Activated B cell treated with CpG ODN at 0.5 μM for 24 hours (primary cell): Measurements from ENCODE around the gene C19orf25. TPM values are rescaled to one million over a fixed set of nuclear protein-coding genes. Genes with fewer than 3 reads are reported as not detected.

Experiments used
- ATAC-seq: fragments of 200-7000 bp; cut with Tn5 transposase; one replicate; pipeline ENCODE4 v1.10.0; 2021; ENCODE audit warnings: low read depth, mild to moderate bottlenecking, moderate library complexity
- CTCF ChIA-PET: fragments of 350-600 bp; sonication (Branson Sonifier 250); formaldehyde crosslinking; loops from one replicate; lab custom pipeline; 2021; ENCODE audit warnings: antibody characterized with exemption; lab: Charles Lee
- POLR2A ChIA-PET: fragments of 350-600 bp; sonication (Branson Sonifier 250); formaldehyde crosslinking; loops from one replicate; lab custom pipeline; 2021; ENCODE audit warnings: antibody characterized with exemption; lab: Charles Lee
- DNase-seq: peaks from one replicate; pipeline ENCODE4 v3.0.0; 2022
- H3K27ac Mint-ChIP-seq: one replicate; pipeline ENCODE4 v1.8.0; 2020; ENCODE audit warnings: mixed read lengths
- H3K27me3 Mint-ChIP-seq: one replicate; pipeline ENCODE4 v1.8.0; 2021; ENCODE audit warnings: mixed read lengths
- H3K36me3 Mint-ChIP-seq: one replicate; pipeline ENCODE4 v1.8.0; 2021; ENCODE audit warnings: low read depth, mixed read lengths
- H3K4me1 Mint-ChIP-seq: one replicate; pipeline ENCODE4 v1.8.0; 2021; ENCODE audit warnings: mixed read lengths
- H3K4me3 Mint-ChIP-seq: one replicate; pipeline ENCODE4 v1.8.0; 2020; ENCODE audit warnings: mild to moderate bottlenecking, mixed read lengths
- H3K9me3 Mint-ChIP-seq: one replicate; pipeline ENCODE4 v1.8.0; 2020; ENCODE audit warnings: mixed read lengths
- intact Hi-C: fragments of 100-400 bp; cut with micrococcal nuclease; formaldehyde crosslinking; loops from one replicate; pipeline ENCODE4 v1.15.1; 2024
- total RNA-seq: library from RNA; stranded (reverse); gene quantifications from 2 replicates; pipeline ENCODE4 v1.2.3, GENCODE V29; 2022
- TF ChIP-seq, protein P1 (sequence below): fragments of 200-600 bp; IDR thresholded peaks from one replicate; pipeline ENCODE4 v1.8.0; 2022; ENCODE audit warnings: antibody characterized with exemption, mild to moderate bottlenecking

The C19orf25 gene
- total RNA-seq, 1 donor from 2014 or later = 55.7 TPM

GRCh38 chr19:1425902-1426301 lies 53.1 kb downstream of the C19orf25 start:
- Mint-ChIP-seq H3K4me3 (no peak overlapping the region), H3K4me1 (peaks cover 3% of the 10 kb centered on the region), H3K9me3 (no peaks in the 10 kb centered on the region), H3K27me3 (no peaks in the 10 kb centered on the region), H3K27ac (no peak overlapping the region), H3K36me3 (peaks cover 73% of the 10 kb centered on the region)
- ChIA-PET POLR2A (no interaction called here), CTCF (no interaction called here)
- intact Hi-C loops = no loop called here
- ATAC-seq (no peak), DNase-seq (no peak)
- TF ChIP-seq, protein P1, sequence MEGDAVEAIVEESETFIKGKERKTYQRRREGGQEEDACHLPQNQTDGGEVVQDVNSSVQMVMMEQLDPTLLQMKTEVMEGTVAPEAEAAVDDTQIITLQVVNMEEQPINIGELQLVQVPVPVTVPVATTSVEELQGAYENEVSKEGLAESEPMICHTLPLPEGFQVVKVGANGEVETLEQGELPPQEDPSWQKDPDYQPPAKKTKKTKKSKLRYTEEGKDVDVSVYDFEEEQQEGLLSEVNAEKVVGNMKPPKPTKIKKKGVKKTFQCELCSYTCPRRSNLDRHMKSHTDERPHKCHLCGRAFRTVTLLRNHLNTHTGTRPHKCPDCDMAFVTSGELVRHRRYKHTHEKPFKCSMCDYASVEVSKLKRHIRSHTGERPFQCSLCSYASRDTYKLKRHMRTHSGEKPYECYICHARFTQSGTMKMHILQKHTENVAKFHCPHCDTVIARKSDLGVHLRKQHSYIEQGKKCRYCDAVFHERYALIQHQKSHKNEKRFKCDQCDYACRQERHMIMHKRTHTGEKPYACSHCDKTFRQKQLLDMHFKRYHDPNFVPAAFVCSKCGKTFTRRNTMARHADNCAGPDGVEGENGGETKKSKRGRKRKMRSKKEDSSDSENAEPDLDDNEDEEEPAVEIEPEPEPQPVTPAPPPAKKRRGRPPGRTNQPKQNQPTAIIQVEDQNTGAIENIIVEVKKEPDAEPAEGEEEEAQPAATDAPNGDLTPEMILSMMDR = no peak

DNA sequence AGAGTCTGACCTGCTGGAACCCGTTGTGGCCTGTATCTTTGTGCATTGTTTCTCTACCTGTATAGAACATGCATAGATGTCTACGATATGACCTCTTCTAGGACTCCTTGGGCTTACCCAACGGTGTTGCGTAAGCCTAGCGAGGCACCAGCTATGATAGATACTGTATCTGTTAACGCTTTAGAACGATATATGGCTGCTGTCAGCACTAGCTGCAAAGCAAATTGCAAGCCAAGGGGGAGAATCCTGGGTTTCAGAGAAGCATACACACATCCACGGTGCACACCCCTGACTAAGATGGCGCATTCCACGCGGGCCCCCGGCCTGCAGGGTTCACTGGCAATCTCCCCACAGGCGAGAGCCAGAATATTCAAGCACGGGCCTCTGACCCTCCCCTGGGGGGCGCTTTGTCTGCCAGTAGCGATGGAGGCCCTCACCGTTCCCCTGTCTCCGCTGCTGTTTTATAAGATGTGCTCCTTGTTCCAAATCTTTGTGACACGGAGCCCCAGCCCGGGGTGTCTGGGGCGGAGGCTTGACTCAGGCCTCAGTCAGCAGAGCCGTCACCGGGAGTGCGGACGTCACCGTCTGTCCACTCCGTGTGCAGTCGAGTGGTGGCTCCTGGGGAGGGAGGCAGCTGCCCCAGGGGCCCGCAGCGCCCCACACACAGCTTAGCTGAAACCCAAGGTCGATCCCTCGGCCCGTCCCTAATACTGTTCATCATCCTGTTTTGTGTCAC lies 53.7 kb downstream of the C19orf25 start:
- TF ChIP-seq, protein P1 = no peak
- no peaks in the 10 kb centered on the region for H3K27me3 Mint-ChIP-seq
- H3K4me3 Mint-ChIP-seq = no peak overlapping the region
- POLR2A ChIA-PET = no interaction called here
- H3K9me3 Mint-ChIP-seq = no peaks in the 10 kb centered on the region
- peaks cover 3% of the 10 kb centered on the region for H3K4me1 Mint-ChIP-seq
- H3K36me3 Mint-ChIP-seq = peaks cover 71% of the 10 kb centered on the region
- no peak for DNase-seq
- no peak for ATAC-seq
- intact Hi-C loops = no loop called here
- H3K27ac Mint-ChIP-seq = no peak overlapping the region
- CTCF ChIA-PET = no interaction called here

DNA sequence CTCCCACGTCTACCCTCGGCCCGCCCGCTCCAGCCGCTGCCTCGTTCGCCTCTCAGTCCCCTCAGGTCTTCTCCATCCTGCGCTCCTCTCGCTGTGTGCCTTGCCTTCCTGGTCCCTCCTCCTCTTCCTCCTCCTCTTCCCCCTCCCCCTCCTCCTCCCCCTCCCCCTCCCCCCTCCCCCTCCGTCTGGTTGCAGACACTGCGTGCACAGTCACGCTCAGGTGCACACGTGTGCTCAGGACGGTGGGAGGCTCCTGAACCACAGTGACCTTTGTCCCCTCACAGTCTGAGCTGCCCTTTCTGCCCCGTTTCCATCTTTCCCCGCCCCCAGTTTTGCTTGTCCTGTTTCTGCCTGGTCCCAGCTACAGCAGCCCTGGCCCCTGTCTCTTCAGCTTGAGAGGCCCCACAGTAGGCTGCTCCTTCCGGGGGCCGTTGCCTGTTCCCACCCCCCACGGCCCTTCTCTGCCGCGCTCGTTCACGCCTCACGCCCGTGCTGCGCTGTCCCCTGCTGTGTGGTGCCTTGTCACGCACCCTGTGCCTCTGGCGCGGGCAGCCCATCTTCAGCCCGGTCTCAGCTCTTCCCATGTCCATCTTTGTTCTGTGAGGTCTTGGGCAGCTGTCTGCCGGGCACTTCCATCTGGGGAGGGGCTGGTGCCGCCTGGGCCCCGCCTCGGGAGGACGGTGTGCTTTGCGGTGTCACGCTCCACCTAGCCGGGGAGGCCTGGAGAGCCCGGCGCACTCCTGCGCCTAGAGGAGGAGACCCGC lies 54.6 kb downstream of the C19orf25 start:
- intact Hi-C loops = no loop called here
- Mint-ChIP-seq H3K36me3 (peaks cover 71% of the 10 kb centered on the region), H3K4me1 (peaks cover 3% of the 10 kb centered on the region), H3K27ac (no peak overlapping the region), H3K27me3 (no peaks in the 10 kb centered on the region), H3K4me3 (no peak overlapping the region), H3K9me3 (no peaks in the 10 kb centered on the region)
- DNase-seq (no peak), ATAC-seq (no peak)
- ChIA-PET CTCF (no interaction called here), POLR2A (no interaction called here)
- TF ChIP-seq, protein P1 = no peak

DNA sequence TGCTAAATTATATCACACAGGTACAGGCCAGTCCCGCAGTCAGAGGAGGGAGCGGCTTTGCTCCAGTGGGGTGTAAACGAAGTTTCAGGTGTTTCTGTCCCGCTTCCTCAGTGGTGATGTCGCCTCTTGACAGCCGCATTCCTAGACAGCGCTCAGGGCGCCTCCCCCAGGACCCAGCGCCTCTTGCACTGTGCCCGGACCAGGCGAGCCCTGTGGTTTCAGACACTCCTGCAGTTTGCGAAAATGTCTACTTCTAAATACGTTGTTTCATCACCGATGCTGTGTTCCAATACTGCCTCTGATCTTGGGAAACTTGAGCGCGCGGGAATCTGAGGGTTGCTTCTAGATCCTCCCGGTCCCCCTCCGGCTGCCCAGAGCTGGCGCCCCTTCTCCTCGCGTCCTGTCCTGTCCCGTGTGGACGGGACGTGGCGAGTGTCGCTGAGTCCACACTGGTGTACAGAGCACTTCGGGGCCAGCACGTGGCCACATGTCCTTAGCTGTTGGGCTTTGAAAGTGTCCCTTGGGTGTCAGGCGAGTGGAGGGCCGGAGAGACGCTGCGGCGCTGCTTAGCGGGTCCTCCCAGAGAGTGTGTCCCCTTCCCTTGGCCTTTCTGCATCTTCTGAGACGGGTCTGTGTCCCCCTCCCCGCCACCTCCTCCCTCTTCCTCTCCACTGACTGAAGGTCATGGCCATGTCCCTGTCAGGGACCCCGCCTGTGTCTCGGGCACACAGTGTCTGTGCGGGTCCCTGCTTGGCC lies 55.4 kb downstream of the C19orf25 start:
- CTCF ChIA-PET = no interaction called here
- peaks cover 77% of the 10 kb centered on the region for H3K36me3 Mint-ChIP-seq
- POLR2A ChIA-PET = no interaction called here

More for the DNA sequence above, 55.4 kb downstream of the C19orf25 start:
- DNase-seq = no peak
- no peaks in the 10 kb centered on the region for H3K27me3 Mint-ChIP-seq
- no peak overlapping the region for H3K4me3 Mint-ChIP-seq
- no peak for ATAC-seq
- intact Hi-C loops = no loop called here
- H3K27ac Mint-ChIP-seq = peak overlapping the region; percentile 30
- H3K9me3 Mint-ChIP-seq = no peaks in the 10 kb centered on the region
- TF ChIP-seq, protein P1 = no peak
- peaks cover 3% of the 10 kb centered on the region for H3K4me1 Mint-ChIP-seq

Other genes with a start within 250 kb of the C19orf25 start
- gene CBARP, start 241.2 kb downstream of the C19orf25 start, total RNA-seq = 0.29 and 0.64 TPM in 2 replicates
- gene ATP5F1D, start 237.5 kb downstream of the C19orf25 start, total RNA-seq = 172 and 185 TPM in 2 replicates
- 64.5 and 68.4 TPM in 2 replicates for gene MIDN, start 230.6 kb downstream of the C19orf25 start, total RNA-seq
- 399 and 400 TPM in 2 replicates for gene CIRBP, start 209.9 kb downstream of the C19orf25 start, total RNA-seq
- 47.9 and 52.0 TPM in 2 replicates for gene FAM174C, start 203.7 kb downstream of the C19orf25 start, total RNA-seq
- not detected in 2 replicates for gene EFNA2, start 193.3 kb downstream of the C19orf25 start, total RNA-seq
- 82.1 and 84.3 TPM in 2 replicates for gene NDUFS7, start 95.3 kb downstream of the C19orf25 start, total RNA-seq
- gene GAMT, start 77.7 kb downstream of the C19orf25 start, total RNA-seq = 6.9 and 8.8 TPM in 2 replicates
- 177 and 195 TPM in 2 replicates for gene DAZAP1, start 71.6 kb downstream of the C19orf25 start, total RNA-seq
- 1,788 and 2,029 TPM in 2 replicates for gene RPS15, start 40.8 kb downstream of the C19orf25 start, total RNA-seq
- 0.42 and 0.59 TPM in 2 replicates for gene APC2, start 29.1 kb downstream of the C19orf25 start, total RNA-seq
- 1.2 and 1.3 TPM in 2 replicates for gene PCSK4, start 11.1 kb upstream of the C19orf25 start, total RNA-seq
- 1.1 and 1.5 TPM in 2 replicates for gene REEP6, start 12.0 kb upstream of the C19orf25 start, total RNA-seq
- not detected in 2 replicates for gene ADAMTSL5, start 33.8 kb upstream of the C19orf25 start, total RNA-seq
- gene PLK5, start 44.9 kb upstream of the C19orf25 start, total RNA-seq = not detected in 2 replicates
- 2.1 and 2.5 TPM in 2 replicates for gene MEX3D, start 89.1 kb upstream of the C19orf25 start, total RNA-seq
- 91.9 and 96.9 TPM in 2 replicates for gene MBD3, start 113.7 kb upstream of the C19orf25 start, total RNA-seq
- 117 and 141 TPM in 2 replicates for gene UQCR11, start 126.2 kb upstream of the C19orf25 start, total RNA-seq
- 139 and 143 TPM in 2 replicates for gene TCF3, start 173.4 kb upstream of the C19orf25 start, total RNA-seq